SH-SY5Y (cell line): Measurements from ENCODE around the gene TBC1D4.

Experiments used
- GATA2 ChIP-seq: IDR thresholded peaks from 2 replicates; pipeline ENCODE4 v1.6.1; 2011; ENCODE audit warnings: mild to moderate bottlenecking, low read depth, low read length
- GATA3 ChIP-seq: IDR thresholded peaks from 2 replicates; pipeline ENCODE4 v1.6.1; 2011; ENCODE audit warnings: low read depth, mild to moderate bottlenecking, low read length, moderate library complexity

- TF ChIP-seq GATA2 (no peak), GATA3 (no peak)
Measured at GRCh38 chr13:75407473-75407872, 74.5 kb downstream of the TBC1D4 start.
